DMS153 treated with DMSO at 0.1 percent for 48 hours (cell line): ENCODE data around the gene IQCE.

Experiments used
- DNase-seq: peaks from one replicate; lab custom pipeline; 2025; ENCODE audit not compliant: unreplicated experiment; lab: John Stamatoyannopoulos, UW

IQCE gene

DNA sequence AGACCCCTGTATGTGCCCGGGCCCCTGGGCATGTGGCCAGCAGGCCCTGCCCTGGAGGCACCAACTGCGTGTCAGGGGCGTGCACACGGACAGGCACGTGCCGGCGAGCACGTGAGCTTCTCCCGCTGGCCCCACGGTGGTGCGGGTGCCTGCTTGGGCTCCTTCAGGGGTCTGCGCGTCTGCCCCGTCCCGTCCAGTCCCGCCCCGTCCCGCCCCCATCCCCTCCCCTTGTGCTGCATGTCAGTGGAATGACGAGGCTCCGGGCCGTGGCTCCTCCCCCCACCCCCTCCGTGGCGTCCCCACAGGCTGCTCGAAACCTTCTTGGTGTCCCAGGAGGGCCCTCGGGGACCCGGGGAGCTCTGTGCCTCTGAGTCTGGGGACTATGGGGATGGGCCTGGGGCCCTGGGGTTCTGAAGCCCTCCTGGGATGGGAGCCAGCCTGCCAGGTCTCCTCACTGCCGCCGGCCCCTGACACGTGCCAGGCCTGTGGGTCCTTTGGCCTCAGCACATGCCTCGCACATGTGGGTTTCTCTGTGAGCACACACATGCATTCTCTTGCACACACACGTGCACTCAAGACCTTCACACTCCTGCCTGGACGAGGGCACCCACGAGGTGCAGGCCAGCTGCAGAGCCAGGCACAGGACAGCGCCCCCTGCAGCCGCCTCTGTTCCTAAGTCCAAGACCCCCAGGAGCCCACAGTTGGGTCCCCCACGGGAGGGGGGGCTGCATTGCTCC, 101.7 kb downstream of the IQCE start:
- no peak for DNase-seq

DNA sequence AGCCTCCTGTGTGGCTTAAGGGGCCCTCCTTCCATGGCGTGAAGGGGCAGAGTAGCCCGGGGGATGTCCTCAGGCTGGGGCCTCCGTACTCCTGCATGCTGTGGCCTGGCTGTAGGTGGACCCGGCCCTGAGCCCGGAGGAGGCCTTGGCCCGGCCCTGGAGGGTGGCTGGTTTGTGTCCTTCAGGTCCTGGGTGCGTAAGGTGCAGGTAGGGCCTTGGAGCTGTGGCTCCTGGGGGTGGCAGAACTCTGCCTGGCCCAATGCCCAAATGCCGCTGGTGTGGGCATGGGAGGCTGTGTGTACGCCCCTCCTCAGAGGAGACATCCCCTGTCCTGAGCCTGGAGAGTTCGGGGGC, 102.3 kb downstream of the IQCE start:
- no peak for DNase-seq

GRCh38 chr7:2661602-2662272, 103.0 kb downstream of the IQCE start:
- no peak for DNase-seq

- DNase-seq: no peak
These were observed 103.7 kb downstream of the IQCE start for GRCh38 chr7:2662273-2663120.

GRCh38 chr7:2663121-2663886, 104.5 kb downstream of the IQCE start:
- DNase-seq: no peak

DNA sequence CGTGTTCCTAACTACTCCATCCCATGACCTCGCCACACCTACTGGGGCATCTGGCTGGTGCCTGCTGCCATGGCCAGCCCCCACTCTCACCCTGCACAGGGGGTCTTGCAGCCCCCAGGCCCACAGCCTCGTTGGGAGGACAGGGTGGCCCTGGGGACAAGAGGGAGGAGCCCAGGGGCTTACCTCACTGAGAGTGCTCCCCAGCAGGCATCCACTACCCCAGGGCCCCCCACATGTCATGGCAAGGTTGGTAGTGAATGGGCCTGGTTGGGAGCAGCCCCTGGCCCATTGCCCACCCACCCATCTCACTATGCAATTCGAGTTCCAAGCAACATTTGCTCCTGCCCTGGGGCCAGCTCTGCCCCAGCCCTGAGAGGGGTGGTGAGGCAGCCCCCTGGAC, 105.2 kb downstream of the IQCE start:
- no peak for DNase-seq
